GM12873 (cell line): ENCODE data around the gene C1orf50.

Experiments
- TF ChIP-seq, protein P1 (sequence below): IDR thresholded peaks from 2 replicates; pipeline ENCODE4 v1.5.1; 2012; ENCODE audit warnings: low read depth, mild to moderate bottlenecking, moderate library complexity, low read length, control low read depth; ENCODE audit not compliant: insufficient read depth; ENCODE audit errors: missing control alignments

The C1orf50 gene

DNA sequence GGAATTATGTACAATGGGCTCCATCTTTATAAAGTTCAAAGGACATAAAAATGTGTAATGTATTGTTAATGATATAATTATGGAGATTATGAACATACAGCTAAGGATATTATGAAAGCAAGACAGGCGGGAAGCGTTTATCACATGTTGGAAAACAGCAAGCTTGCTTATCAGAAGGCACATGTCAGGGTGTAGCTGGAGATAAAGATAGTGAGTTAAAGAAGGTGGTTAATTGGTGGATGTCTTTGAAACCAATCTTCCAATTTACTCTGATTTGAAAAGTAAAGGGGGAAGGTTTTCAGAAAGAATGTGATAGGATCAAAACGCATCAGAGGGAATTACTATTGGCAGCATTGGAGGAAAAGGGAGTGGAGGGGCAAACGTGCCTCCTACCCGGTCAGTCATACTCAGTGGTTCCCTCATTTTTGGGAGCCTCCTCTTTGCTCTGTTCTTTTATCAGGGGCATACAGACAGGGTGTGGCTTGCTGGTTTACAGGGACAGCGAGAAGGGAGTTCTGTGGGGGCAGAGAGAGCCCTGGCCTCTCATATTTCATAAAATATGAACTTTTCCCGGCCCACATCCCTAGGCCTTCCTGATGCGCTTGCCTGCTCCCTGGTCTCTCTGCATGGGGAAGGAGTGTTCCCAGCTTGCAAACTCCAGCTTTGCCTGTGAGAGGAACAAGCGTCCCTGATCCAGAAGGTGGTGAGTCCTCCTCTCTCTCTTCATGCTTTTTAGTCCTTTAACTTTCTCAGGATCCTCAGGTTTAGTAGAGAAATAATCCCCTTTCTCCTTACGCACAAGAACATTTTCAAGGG is 58.2 kb downstream of the C1orf50 start:
- TF ChIP-seq, protein P1, sequence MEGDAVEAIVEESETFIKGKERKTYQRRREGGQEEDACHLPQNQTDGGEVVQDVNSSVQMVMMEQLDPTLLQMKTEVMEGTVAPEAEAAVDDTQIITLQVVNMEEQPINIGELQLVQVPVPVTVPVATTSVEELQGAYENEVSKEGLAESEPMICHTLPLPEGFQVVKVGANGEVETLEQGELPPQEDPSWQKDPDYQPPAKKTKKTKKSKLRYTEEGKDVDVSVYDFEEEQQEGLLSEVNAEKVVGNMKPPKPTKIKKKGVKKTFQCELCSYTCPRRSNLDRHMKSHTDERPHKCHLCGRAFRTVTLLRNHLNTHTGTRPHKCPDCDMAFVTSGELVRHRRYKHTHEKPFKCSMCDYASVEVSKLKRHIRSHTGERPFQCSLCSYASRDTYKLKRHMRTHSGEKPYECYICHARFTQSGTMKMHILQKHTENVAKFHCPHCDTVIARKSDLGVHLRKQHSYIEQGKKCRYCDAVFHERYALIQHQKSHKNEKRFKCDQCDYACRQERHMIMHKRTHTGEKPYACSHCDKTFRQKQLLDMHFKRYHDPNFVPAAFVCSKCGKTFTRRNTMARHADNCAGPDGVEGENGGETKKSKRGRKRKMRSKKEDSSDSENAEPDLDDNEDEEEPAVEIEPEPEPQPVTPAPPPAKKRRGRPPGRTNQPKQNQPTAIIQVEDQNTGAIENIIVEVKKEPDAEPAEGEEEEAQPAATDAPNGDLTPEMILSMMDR = no peak
